IPS-20b (cell line): ENCODE results near the gene AMOT.
"Not testable (repeated sequence)": the region's sequence is repeated elsewhere in the genome, so short reads cannot be mapped to it uniquely, and the experiment has no call there.

Source experiments
- H3K27ac ChIP-seq: one replicate; pipeline ENCODE4 v1.5.1; 2013; ENCODE audit warnings: low read length
- H3K27me3 ChIP-seq: 2 replicates; pipeline ENCODE4 v1.6.1; 2013; ENCODE audit warnings: mild to moderate bottlenecking, low read length, inconsistent platforms; ENCODE audit not compliant: insufficient read depth
- H3K36me3 ChIP-seq: 2 replicates; pipeline ENCODE4 v1.6.1; 2013; ENCODE audit warnings: low read depth, mild to moderate bottlenecking, inconsistent platforms, low read length, moderate library complexity; ENCODE audit not compliant: insufficient read depth
- H3K4me1 ChIP-seq: 2 replicates; pipeline ENCODE4 v1.6.1; 2013; ENCODE audit warnings: mild to moderate bottlenecking, control low read depth, inconsistent platforms, low read length, moderate library complexity; ENCODE audit not compliant: insufficient read depth
- H3K4me3 ChIP-seq: 2 replicates; pipeline ENCODE4 v1.5.1; 2013; ENCODE audit warnings: mild to moderate bottlenecking, low read length, inconsistent platforms
- H3K9ac ChIP-seq: 2 replicates; pipeline ENCODE4 v1.6.1; 2013; ENCODE audit warnings: low read depth, mild to moderate bottlenecking, inconsistent platforms, low read length, moderate library complexity
- H3K9me3 ChIP-seq: 2 replicates; pipeline ENCODE4 v1.6.1; 2013; ENCODE audit warnings: mild to moderate bottlenecking, low read depth, low read length, inconsistent platforms; ENCODE audit not compliant: insufficient read depth

Gene AMOT

GRCh38 chrX:112857478-112857878, 16.8 kb upstream of the AMOT start:
- no peaks in the 10 kb centered on the region for H3K9me3 ChIP-seq
- no peaks in the 10 kb centered on the region for H3K27me3 ChIP-seq
- H3K36me3 ChIP-seq, result no peaks in the 10 kb centered on the region
- no peak overlapping the region for H3K9ac ChIP-seq
- no peaks in the 10 kb centered on the region for H3K4me1 ChIP-seq
- no peak overlapping the region for H3K27ac ChIP-seq
- no peak overlapping the region for H3K4me3 ChIP-seq

DNA sequence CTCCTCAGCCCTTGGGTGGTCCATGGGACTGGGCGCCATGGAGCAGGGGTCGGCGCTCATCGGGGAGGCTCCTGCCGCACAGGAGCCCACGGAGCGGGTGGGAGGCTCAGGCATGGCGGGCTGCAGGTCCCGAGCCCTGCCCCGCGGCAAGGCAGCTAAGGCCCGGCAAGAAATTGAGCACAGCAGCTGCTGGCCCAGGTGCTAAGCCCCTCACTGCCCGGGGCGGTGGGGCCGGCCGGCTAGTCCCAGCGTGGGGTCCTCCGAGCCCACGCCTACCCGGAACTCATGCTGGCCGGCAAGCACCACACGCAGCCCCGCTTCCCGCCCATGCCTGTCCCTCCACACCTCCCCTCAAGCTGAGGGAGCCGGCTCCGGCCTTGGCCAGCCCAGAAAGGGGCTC, 14.3 kb upstream of the AMOT start:
- H3K4me1 ChIP-seq, H3K9me3 ChIP-seq, H3K27me3 ChIP-seq, H3K9ac ChIP-seq, H3K36me3 ChIP-seq, H3K27ac ChIP-seq, H3K4me3 ChIP-seq: not testable (repeated sequence)

DNA sequence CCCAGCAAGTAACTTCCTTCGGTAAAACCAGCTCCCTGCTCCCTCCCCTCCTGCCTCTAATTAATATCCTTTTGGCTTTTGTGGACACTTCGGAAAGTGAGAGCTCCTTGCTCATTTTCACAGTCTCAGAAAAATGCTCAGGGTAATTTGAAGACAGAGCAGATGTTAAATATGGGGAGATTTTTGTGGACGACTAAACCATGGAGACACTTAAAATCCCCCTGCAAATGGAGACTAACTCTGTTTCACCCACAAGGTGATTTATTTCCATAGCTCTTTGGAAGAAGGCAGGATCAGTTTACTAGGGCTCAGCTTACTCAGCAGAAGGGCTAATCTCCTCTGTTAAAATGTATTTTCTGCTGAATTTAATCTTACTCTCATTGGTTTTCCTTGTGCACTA, 12.2 kb upstream of the AMOT start:
- Histone ChIP-seq H3K9ac (no peak overlapping the region), H3K27me3 (no peaks in the 10 kb centered on the region), H3K4me1 (peaks cover 3% of the 10 kb centered on the region), H3K9me3 (no peaks in the 10 kb centered on the region), H3K27ac (no peak overlapping the region), H3K36me3 (no peaks in the 10 kb centered on the region), H3K4me3 (no peak overlapping the region)

GRCh38 chrX:112851806-112852205, 11.2 kb upstream of the AMOT start:
- Histone ChIP-seq H3K36me3 (no peaks in the 10 kb centered on the region), H3K27ac (no peak overlapping the region), H3K4me1 (peaks cover 3% of the 10 kb centered on the region), H3K9ac (no peak overlapping the region), H3K9me3 (no peaks in the 10 kb centered on the region), H3K4me3 (no peak overlapping the region), H3K27me3 (no peaks in the 10 kb centered on the region)

DNA sequence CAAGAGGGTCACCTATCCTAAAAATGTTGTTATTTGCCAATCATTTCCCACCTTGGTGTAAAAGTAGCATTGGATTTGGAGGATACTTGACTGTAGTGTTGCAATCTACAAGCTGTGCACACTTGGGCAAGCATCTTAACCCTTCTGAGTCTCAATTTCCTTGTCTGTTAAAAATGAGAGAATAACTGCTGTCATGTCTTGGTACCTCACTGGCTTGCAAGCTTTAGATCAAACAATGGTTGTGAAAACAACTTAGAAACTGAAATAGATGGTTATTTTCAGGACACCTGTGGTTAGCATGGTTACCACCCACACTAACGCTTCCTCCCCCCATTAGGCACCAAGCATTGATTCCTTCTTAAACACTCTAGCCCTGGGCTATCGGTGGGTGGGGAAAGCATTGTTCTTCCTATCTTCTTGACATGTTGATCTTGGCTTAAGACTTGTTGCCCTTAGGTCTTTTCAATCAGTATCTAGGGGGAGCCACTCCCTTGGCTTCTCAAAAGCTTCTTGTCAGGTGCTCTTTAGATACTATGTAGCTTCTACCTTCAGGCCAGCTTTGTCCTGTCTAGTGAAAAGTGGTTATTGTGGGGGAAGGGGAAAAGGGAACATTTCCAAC, 10.6 kb upstream of the AMOT start:
- Histone ChIP-seq H3K27me3 (no peaks in the 10 kb centered on the region), H3K4me1 (peaks cover 3% of the 10 kb centered on the region), H3K4me3 (no peak overlapping the region), H3K36me3 (no peaks in the 10 kb centered on the region), H3K9ac (no peak overlapping the region), H3K27ac (no peak overlapping the region), H3K9me3 (no peaks in the 10 kb centered on the region)

DNA sequence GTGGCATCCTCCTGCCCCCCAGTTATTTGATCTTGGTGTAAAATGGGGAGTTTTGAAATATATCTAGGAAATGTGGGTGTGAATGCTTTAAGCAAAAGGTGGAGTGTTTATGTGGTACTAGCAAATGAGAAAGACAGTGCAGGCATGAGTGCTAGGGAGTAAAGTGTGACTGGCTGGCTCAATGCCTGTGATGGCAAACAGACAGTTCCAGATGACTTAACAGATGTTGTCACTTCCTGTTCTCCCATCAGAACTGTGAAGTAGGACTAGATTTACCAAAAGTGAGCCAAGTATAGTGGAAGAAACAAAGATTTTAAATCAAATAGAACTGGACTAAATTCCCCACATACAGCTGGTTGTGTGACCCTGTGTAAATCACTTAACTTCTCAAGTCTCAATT, 8.4 kb upstream of the AMOT start:
- no peaks in the 10 kb centered on the region for H3K27me3 ChIP-seq
- H3K36me3 ChIP-seq, result no peaks in the 10 kb centered on the region
- H3K27ac ChIP-seq, result no peak overlapping the region
- H3K4me1 ChIP-seq, result peaks cover 3% of the 10 kb centered on the region
- H3K9me3 ChIP-seq, result no peaks in the 10 kb centered on the region
- no peak overlapping the region for H3K9ac ChIP-seq
- no peak overlapping the region for H3K4me3 ChIP-seq

DNA sequence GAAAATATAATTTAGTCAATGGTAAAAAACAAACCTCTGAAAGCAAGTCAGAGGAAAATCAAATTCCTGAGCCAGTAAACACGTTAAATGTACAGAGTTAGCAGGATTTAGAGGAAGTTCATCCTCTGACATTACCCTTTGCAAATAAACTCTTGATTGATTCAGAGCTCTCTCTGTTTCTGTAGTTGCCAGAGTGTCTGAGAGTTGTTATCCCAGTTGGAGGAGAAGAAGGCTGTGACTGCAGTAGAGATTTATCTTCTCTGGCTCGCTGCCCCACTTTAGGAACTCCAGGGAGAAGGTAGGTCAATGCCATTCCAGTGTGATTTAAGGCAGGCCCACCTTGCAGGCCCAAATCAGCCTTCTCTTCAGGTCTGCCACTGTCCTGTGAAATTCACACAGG, 6.2 kb upstream of the AMOT start:
- peaks cover 3% of the 10 kb centered on the region for H3K4me1 ChIP-seq
- H3K27me3 ChIP-seq, result no peaks in the 10 kb centered on the region
- no peak overlapping the region for H3K4me3 ChIP-seq
- no peak overlapping the region for H3K27ac ChIP-seq
- H3K36me3 ChIP-seq, result no peaks in the 10 kb centered on the region
- no peaks in the 10 kb centered on the region for H3K9me3 ChIP-seq
- H3K9ac ChIP-seq, result no peak overlapping the region

- Histone ChIP-seq H3K27ac (no peak overlapping the region), H3K4me3 (no peak overlapping the region), H3K27me3 (no peaks in the 10 kb centered on the region), H3K36me3 (no peaks in the 10 kb centered on the region), H3K9ac (no peak overlapping the region), H3K9me3 (no peaks in the 10 kb centered on the region), H3K4me1 (no peaks in the 10 kb centered on the region; the same call in 1 of the 2 replicates)
Measured at GRCh38 chrX:112846187-112846586, 5.6 kb upstream of the AMOT start.

GRCh38 chrX:112844250-112844649, 3.6 kb upstream of the AMOT start:
- Histone ChIP-seq H3K9me3 (no peaks in the 10 kb centered on the region), H3K4me3 (no peak overlapping the region), H3K4me1 (no peaks in the 10 kb centered on the region), H3K9ac (no peak overlapping the region), H3K36me3 (no peaks in the 10 kb centered on the region), H3K27me3 (peaks cover 12% of the 10 kb centered on the region), H3K27ac (no peak overlapping the region)

DNA sequence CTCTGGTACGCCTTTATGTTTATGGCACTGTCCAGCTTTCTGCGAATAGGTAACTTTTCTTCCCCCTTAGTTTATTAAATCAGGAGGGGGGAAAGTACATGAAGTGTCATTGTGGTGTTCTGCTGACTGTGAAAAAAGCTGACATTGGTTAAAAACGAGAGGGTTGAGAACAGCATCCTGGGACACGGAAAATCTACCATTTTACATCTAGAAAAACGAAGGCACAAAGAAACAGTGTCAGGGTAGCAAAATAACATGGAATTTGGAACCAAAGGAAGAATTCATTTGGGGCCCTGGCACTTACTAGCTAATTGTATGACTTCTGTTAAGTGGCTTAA, 1.2 kb upstream of the AMOT start:
- H3K9ac ChIP-seq, result no peak overlapping the region
- H3K36me3 ChIP-seq, result no peaks in the 10 kb centered on the region
- no peak overlapping the region for H3K27ac ChIP-seq
- H3K4me1 ChIP-seq, result peaks cover 8% of the 10 kb centered on the region; the same call in 1 of the 2 replicates
- no peaks in the 10 kb centered on the region for H3K9me3 ChIP-seq
- peaks cover 32% of the 10 kb centered on the region for H3K27me3 ChIP-seq
- H3K4me3 ChIP-seq, result peak overlapping the region; percentile 56; the same call in 1 of the 2 replicates

DNA sequence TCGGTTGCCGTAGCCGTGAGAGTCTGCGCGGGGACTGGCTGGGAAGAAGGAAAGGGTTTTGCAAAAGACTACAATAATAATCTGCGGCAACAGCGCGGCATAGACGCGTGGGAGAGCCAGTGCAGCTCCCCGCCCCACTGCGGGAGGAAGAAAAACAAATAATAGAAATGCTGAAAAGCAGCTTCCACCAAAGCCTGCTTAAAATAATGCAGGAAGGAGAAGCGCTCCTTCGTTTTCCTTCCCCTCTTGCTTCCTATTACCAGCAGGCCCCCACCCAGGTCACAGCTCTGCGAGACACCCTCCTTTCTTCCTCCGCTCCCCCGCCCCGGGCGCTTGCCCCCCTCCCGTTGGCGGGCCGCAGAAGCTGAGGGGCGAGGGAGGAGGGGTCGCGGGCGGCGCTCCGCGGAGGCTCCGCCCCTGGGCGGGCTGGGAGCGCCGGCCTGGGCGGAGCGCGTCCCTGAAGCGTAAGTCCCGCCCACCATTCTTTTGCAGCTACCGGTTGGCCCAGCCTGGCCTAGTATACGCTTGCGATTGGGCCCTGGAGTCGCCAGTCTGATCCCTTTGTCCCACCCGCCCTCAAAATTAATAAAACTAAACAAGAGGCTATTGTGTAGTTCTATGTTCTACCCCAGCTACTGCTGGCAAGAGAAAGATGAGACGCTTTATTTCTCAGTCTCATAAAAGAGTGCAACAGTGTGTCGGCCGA, 636 bp upstream of the AMOT start:
- Histone ChIP-seq H3K27me3 (peaks cover 32% of the 10 kb centered on the region), H3K9ac (peak overlapping the region; percentile 77; the same call in 1 of the 2 replicates)

DNA sequence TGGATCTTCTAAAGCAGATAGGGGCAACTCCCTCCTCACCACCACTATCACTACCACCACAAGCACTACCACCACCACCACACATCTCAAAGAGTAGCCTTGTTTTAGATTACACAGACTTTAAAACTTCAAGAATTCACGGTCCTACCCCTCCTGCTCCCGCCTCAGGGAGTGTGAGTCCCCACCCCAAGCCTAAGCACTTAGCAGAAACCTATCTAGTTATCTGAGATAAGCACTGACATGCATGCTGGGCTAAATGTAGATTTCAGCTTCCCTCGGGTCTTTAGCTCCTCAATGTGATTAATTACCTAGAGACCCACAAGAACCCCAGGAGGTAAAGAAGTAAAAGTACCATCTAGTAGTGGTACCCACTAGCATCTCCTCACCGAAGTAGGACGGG, 775 bp downstream of the AMOT start:
- H3K27me3 ChIP-seq, result peaks cover 32% of the 10 kb centered on the region
- no peak overlapping the region for H3K9ac ChIP-seq
- H3K36me3 ChIP-seq, result no peaks in the 10 kb centered on the region
- peak overlapping the region; percentile 88 for H3K4me3 ChIP-seq
- H3K9me3 ChIP-seq, result no peaks in the 10 kb centered on the region
- H3K27ac ChIP-seq, result no peak overlapping the region
- H3K4me1 ChIP-seq, result peaks cover 8% of the 10 kb centered on the region; the same call in 1 of the 2 replicates

More for the DNA sequence above, 636 bp upstream of the AMOT start:
- Histone ChIP-seq H3K36me3 (no peaks in the 10 kb centered on the region), H3K4me3 (peak overlapping the region; percentile 88), H3K9me3 (no peaks in the 10 kb centered on the region), H3K27ac (no peak overlapping the region), H3K4me1 (peaks cover 8% of the 10 kb centered on the region; the same call in 1 of the 2 replicates)
